GM18907 (cell line): Measurements from ENCODE around the gene DPF1.

Experiments used
- ATAC-seq: cut with Tn5 transposase; IDR thresholded peaks from one replicate; pipeline ENCODE4 v1.9.1; 2021; ENCODE audit warnings: mild to moderate bottlenecking, moderate library complexity; ENCODE audit not compliant: unreplicated experiment

Gene DPF1

DNA sequence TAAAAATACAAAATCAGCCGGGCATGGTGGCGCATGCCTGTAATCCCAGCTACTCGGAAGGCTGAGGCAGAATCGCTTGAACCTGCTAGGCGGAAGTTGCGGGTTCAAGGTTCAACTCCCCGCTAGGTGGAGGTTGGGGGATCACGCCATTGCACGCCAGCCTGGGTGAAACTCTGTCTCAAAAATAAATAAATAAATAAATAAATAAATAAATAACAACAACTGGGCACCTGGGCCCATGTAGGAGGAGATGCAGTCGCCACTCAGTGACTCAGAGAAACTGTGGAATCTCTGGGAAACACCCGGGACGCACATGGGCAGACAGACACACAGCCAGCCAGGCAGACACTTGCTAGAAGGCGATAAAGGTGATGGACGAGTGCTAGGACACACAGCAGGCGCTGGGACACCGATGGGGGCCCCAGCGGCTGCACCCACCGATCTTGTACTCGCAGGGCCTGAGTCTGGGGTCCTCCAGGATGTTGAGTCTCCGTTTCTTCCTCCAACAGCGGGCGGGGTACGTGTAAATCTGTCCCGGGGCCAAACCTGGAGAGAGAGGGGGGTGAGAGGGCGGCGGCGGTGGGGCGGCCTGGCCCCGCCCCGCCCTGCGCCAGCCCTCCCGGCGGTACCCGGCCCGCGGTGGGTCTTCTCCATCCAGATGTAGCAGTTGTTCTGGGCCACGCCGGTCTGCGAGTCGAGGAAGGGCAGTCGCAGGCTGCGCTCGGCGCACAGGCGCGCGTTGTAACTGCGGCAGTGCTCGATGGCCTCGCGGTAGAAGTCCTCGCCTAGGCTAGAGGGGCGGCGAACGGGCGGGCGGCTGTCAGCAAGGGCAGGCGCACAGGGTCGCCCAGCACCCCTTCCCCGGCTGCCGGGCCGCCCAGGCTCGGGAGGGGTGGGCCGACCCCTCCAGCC is 1.8 kb downstream of the DPF1 start:
- no peak for ATAC-seq

- no peak for ATAC-seq
These were observed 2.6 kb downstream of the DPF1 start for GRCh38 chr19:38221421-38221820.

GRCh38 chr19:38219221-38219620 is 4.8 kb downstream of the DPF1 start:
- no peak for ATAC-seq

- no peak for ATAC-seq
These were observed 5.8 kb downstream of the DPF1 start for GRCh38 chr19:38218204-38218603.

DNA sequence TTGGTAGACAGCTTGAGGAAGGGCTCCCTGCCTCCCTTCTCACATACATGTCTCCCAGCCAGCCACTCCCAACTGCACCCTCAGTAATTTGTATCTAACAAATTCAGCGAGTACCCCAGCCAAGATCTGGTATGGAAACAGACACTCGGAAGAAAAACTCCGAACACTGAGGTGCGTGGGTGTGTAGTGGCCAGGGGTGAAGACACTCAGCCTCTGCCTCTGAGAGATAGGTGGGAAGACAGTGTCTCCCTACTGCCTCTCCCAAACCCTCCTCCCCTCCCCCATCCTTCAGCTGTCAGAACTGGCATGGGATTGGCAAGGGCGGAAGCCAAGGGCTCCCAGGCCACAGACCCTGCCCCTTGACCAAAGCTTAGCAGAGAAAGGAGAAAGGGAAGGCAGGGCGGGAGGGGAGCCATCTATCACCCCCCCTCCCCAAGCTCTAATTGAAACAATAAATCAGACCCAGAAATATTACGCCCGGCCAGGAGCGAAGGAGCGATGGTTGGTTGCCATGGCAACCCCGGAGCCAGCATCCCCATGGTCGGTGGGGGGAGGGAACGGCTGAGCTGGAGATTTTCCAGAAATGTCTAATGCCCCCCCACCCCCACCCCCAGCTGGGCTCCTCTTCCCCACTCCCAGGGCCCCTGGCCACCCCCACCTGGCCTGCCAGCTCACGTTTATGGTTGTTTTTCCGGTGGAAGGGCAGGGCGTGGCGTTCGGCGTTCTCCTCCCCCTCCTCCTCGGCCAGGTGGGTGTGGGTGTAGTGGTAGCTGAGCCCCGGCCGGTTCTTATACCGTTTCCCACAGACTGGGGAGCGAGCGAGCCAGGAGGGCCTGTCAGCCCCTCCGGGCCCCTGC is 7.0 kb downstream of the DPF1 start:
- no peak for ATAC-seq

GRCh38 chr19:38213911-38214625 is 10.0 kb downstream of the DPF1 start:
- ATAC-seq = peak; percentile 54

GRCh38 chr19:38213469-38213868 is 10.6 kb downstream of the DPF1 start:
- ATAC-seq = no peak

- ATAC-seq = no peak
These were observed 12.3 kb downstream of the DPF1 start for GRCh38 chr19:38211766-38212165.

- ATAC-seq = no peak
These were observed 12.9 kb downstream of the DPF1 start for GRCh38 chr19:38211151-38211591.

DNA sequence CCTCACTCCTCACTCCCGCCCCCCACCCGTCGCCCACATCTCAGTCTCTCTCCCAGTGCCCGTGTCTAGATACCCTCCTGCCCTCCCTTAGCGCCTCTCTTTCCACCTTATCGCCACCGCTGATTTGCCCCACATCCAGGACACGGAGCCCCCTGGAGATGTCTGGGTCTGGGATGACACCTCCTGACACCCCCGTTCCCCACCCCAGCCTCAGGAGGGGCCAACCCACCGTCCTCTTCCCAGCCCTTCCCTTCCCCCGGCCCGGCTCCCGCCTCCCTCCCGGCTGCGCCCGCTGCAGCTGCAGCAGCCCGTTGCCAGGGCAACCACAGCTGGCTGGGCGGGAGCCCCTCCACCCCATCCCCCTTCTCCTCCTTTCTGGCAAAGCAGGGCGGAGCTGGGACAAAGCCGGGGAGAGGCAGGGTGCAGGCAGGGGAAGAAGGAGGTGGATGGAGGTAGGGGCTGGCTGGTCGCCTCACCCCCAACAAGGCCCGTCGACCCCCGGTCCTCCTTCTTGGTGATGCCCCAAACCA is 13.5 kb downstream of the DPF1 start:
- no peak for ATAC-seq

- ATAC-seq = no peak
These were observed 14.2 kb downstream of the DPF1 start for GRCh38 chr19:38209671-38210457.

DNA sequence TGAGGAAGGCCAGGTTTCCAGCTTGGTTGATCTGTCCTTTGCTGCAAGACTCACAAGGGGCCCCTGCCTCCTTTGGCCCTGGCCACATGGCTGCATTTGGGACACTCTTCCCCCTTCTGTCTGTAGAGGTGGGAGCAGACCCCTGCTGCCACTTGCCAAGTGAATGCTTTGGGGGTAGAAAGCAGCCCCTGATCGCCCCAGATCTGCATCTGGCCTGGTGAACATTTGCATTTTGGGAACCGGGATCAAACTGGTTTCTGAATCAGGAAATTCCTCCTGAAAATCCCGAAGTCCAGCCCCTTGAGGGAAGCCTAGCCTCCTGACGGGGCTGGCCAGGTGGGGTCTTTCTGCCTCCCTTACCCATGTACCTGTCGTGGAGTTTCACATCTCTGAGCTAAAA is 14.9 kb downstream of the DPF1 start:
- no peak for ATAC-seq

- ATAC-seq = no peak
These were observed 15.5 kb downstream of the DPF1 start for GRCh38 chr19:38208571-38208970.

- ATAC-seq = no peak
These were observed 16.5 kb downstream of the DPF1 start for GRCh38 chr19:38207543-38207942.

GRCh38 chr19:38206928-38207327 is 17.1 kb downstream of the DPF1 start:
- no peak for ATAC-seq

DNA sequence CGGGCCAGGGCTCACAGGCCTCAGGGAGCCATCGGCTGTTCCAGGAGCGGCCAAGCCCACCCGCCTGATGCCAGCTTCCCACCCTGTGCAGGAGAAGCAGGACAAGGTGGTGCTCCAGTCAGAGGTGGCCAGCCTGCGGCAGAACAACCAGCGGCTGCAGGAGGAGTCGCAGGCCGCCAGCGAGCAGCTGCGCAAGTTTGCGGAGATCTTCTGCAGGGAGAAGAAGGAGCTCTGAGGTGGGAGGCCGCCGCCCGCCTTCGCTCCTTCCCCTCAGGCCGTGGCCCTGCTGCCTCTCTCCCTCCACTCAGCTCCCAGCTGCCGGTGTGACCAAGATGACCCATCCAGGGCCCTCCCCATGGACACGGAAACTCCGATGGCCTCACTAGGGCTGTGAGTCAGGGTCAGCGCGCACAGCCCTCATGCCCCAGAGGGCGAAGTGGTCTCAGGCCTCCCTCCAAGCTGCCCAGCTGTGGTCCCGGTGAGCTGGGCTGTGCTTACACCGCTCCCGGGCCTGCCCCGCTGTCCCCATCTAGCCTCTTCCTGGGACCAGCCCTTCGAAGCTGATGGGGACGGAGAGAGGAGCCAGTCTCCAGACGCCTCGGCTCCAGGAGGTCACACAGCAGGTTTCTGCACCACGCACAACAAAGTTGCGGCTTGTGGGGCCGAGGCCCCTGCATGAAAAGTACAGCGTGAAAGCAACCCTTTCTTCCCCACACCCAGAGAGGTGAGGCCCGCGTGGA is 17.8 kb downstream of the DPF1 start:
- no peak for ATAC-seq

DNA sequence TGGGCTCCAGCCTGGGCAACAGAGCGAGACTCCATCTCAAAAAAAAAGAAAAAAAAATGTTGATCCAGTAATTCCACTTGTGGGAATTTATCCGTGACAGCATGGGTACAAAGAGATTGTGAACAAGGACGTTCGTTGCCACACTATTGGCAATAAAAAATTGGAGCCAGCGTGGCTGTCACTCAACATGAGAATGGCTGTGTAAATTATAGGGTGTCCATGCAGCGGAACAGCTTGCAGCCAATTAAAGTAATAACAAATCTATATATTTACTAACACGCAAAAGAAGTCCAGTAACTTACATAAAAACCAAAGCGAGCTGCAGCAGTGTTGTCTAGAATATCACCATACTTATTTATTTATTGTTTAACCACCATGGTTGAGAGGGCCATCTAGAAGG is 19.3 kb downstream of the DPF1 start:
- ATAC-seq = no peak

DNA sequence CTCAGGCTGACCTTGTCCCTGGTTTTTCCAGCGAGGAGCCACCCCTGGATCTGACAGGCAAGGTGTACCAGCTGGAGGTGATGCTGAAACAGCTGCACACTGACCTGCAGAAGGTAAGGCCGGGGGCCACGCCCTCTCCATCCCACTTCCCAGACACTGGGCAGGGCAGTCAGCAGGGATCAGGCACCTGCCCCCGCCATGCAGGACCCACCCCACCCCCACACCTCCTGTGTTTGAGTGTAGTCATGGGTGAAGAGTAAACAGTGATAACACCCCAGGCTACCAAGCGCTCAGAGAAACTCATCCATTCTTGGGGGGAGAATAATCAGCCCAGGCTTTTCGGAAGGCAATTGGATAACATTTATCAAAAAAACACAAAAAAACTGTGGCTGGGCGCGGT is 19.9 kb downstream of the DPF1 start:
- no peak for ATAC-seq

GRCh38 chr19:38203197-38203596 is 20.8 kb downstream of the DPF1 start:
- ATAC-seq = no peak
